ENCODE data around the gene DUT.

DNA sequence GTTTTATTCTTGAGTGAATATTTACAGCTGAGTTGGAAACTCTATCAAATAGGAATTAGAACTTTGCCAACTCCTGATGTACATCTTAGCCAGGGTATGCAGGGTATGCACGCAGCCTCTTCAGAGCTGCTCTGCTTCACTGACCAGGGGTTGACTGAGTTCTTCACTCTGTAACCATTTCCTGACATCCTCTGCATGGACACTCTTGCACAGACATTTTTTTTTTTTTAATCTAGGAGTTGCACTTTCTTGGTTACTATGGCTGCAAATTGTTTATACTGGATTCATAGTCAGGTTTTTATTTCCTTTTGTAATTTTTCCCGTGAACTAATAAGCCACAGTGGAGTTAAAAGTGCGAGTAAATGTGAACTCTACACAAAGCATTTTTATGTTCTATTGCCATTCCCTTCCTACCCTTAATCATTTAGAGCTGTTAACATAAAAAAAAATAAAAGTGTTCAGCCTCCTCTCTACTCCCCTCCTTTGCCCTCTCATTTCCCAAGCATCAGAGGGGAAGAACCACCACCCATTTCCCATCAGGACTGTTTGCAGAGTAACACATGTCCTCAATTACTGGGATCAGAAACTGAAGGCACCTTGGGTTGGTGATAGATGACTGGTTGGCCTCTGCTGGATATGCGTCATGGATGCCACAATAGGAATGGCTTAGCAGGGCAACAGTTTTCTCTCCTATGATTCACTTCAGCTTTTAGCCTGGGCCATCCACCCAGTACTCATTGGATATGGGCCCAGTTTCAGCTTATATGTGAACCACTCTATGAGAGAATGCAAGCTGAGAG, 54.0 kb downstream of the DUT start:
- TF ChIP-seq POLR2A (IDR thresholded peaks at IDR 0.05) (no peak), POLR2AphosphoS5 (IDR thresholded peaks at IDR 0.05) (no peak)
- TF ChIP-seq, protein P1, sequence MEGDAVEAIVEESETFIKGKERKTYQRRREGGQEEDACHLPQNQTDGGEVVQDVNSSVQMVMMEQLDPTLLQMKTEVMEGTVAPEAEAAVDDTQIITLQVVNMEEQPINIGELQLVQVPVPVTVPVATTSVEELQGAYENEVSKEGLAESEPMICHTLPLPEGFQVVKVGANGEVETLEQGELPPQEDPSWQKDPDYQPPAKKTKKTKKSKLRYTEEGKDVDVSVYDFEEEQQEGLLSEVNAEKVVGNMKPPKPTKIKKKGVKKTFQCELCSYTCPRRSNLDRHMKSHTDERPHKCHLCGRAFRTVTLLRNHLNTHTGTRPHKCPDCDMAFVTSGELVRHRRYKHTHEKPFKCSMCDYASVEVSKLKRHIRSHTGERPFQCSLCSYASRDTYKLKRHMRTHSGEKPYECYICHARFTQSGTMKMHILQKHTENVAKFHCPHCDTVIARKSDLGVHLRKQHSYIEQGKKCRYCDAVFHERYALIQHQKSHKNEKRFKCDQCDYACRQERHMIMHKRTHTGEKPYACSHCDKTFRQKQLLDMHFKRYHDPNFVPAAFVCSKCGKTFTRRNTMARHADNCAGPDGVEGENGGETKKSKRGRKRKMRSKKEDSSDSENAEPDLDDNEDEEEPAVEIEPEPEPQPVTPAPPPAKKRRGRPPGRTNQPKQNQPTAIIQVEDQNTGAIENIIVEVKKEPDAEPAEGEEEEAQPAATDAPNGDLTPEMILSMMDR (IDR thresholded peaks at IDR 0.05 in 8 of 11, conservative IDR thresholded peaks at IDR 0.05 in 3 of 11): no peak

Data from spleen (tissue), 7 donors.